GM23248 (cell line): ENCODE results near the gene ALPL.

Experiments
- EZH2 ChIP-seq: fragments of 200-600 bp; sonication (generic); IDR thresholded peaks from 2 replicates; pipeline ENCODE4 v1.6.1; 2018; ENCODE audit warnings: antibody characterized with exemption, mild to moderate bottlenecking; ENCODE audit not compliant: insufficient read depth, poor library complexity, severe bottlenecking
- EZH2phosphoT487 ChIP-seq: fragments of 200-600 bp; sonication (generic); IDR thresholded peaks from 2 replicates; pipeline ENCODE4 v1.6.1; 2018; ENCODE audit warnings: antibody characterized with exemption, moderate library complexity, mild to moderate bottlenecking, low read depth; ENCODE audit not compliant: insufficient read depth

DNA sequence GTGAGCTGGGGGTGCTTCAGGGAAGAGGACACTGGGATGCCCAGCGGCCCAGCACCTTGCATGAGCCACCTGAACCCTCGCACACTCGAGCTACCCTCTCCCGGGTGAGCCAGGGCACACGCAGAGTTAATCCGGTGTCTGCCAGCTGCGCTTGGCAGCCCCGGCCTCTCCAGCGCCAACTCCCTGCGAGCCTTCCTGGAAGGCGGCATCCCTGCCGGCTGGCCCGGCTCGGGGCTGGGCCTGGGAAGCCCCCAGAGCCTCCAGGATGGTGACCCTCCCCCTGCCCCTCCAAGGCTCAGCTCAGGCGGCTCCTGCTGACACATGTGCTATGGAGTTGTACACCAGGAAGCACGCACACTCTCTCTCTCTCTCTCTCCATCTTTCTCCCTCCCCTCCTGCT lies 111.3 kb downstream of the ALPL start:
- TF ChIP-seq EZH2: no peak
- TF ChIP-seq EZH2phosphoT487: no peak
